ENCODE data around the gene VPS13D. TPM values are rescaled to one million over a fixed set of nuclear protein-coding genes. Genes with fewer than 3 reads are reported as not detected.

The VPS13D gene
- total RNA-seq, 1 experiment from 2014 or later, result 20.2 TPM

DNA sequence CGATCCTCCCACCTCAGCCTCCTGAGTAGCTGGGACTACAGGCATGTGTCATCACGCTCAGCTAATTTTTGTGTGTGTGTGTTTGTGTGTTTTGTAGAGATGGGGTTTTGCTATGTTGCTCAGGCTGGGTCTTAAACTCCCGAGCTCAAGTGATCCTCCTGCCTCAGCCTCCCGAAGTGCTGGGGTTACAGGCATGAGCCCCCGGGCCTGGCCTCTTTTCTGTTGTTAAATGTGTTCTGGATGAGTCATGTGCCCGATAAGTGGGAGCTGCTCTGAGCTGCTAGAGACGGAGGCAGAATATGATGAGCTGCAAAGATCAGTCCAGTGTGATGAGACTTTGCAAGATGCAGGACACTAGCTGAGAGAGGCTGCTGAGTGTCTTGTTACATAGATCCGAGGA is 75.5 kb downstream of the VPS13D start:
- Histone ChIP-seq H3K23ac (ENCODE audit: insufficient read length, low read depth, low read length) (no peak overlapping the region), H3K79me1 (ENCODE audit: insufficient read depth, low read depth, low read length, poor library complexity, severe bottlenecking) (no peaks in the 10 kb centered on the region), H3K18ac (ENCODE audit: insufficient read length, low read depth, low read length) (no peak overlapping the region), H4K91ac (ENCODE audit: insufficient read length, low read depth, low read length) (no peak overlapping the region), H3T11ph (ENCODE audit: low read length) (no peak overlapping the region), H2BK5ac (ENCODE audit: insufficient read length, low read length) (no peak overlapping the region), H3K27me3 (ENCODE audit: insufficient read depth, low read length) (no peaks in the 10 kb centered on the region), H3K4ac (ENCODE audit: low read depth, low read length) (no peak overlapping the region), H3K79me2 (ENCODE audit: insufficient read depth, low read length) (no peaks in the 10 kb centered on the region), H3K56ac (ENCODE audit: insufficient read length, low read depth, low read length) (no peak overlapping the region), H3K4me1 (ENCODE audit: insufficient read depth, low read length) (no peaks in the 10 kb centered on the region), H3K9me3 (ENCODE audit: control insufficient read depth, low read depth, low read length) (no peaks in the 10 kb centered on the region), H3K23me2 (ENCODE audit: insufficient read length, low read depth, low read length, poor library complexity, severe bottlenecking) (no peaks in the 10 kb centered on the region), H4K20me1 (ENCODE audit: control insufficient read depth, insufficient read depth, insufficient read length) (no peaks in the 10 kb centered on the region), H2BK120ac (ENCODE audit: low read depth, low read length, poor library complexity, severe bottlenecking) (no peak overlapping the region), H4K5ac (ENCODE audit: insufficient read length, low read depth, low read length) (no peak overlapping the region), H3K9ac (ENCODE audit: extremely low read depth, insufficient read length, low read length) (no peak overlapping the region), H2AK5ac (ENCODE audit: insufficient read length, low read length) (no peak overlapping the region), H3K14ac (ENCODE audit: insufficient read depth, low read length) (no peak overlapping the region), H3K4me2 (ENCODE audit: insufficient read depth, insufficient read length, low read length) (no peak overlapping the region), H2BK20ac (ENCODE audit: low read depth, low read length, poor library complexity, severe bottlenecking) (no peak overlapping the region), H4K8ac (replicated peaks; ENCODE audit: insufficient read length, low read depth, low read length) (no peak overlapping the region), H3K27ac (ENCODE audit: insufficient read length, low read depth, low read length) (no peak overlapping the region), H2AFZ (ENCODE audit: low read length) (no peak overlapping the region), H2BK12ac (ENCODE audit: insufficient read length, low read depth, low read length) (no peak overlapping the region), H2BK15ac (ENCODE audit: low read depth, low read length) (no peak overlapping the region)
- Mint-ChIP-seq H3K9me3 (peaks cover 15 to 16% of the 10 kb centered on the region in 2 experiments), H3K36me3 (ENCODE audit: insufficient read depth in 1 of 3, low read depth in 3 of 3) (peaks cover 43 to 59% (median 53%) of the 10 kb centered on the region in 3 experiments), H3K4me1 (peaks cover 7% of the 10 kb centered on the region in 2 experiments; a peak in 3 of 4 replicates), H3K27me3 (ENCODE audit: low read depth) (no peaks in the 10 kb centered on the region), H3K27ac (no peak overlapping the region), H3K4me3 (no peak overlapping the region)
- no CpG with 5 or more reads among the region's 8 CpGs for WGBS (ENCODE audit: extremely low coverage, insufficient read length, low lambda C conversion rate)
- TF ChIP-seq, protein P1, sequence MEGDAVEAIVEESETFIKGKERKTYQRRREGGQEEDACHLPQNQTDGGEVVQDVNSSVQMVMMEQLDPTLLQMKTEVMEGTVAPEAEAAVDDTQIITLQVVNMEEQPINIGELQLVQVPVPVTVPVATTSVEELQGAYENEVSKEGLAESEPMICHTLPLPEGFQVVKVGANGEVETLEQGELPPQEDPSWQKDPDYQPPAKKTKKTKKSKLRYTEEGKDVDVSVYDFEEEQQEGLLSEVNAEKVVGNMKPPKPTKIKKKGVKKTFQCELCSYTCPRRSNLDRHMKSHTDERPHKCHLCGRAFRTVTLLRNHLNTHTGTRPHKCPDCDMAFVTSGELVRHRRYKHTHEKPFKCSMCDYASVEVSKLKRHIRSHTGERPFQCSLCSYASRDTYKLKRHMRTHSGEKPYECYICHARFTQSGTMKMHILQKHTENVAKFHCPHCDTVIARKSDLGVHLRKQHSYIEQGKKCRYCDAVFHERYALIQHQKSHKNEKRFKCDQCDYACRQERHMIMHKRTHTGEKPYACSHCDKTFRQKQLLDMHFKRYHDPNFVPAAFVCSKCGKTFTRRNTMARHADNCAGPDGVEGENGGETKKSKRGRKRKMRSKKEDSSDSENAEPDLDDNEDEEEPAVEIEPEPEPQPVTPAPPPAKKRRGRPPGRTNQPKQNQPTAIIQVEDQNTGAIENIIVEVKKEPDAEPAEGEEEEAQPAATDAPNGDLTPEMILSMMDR (conservative IDR thresholded peaks at IDR 0.05), result no peak
- DNase-seq, result no peak

Measured in H9 (cell line).